Measurements from ENCODE around the gene TRPV4. TPM values are rescaled to one million over a fixed set of nuclear protein-coding genes. Genes with fewer than 3 reads are reported as not detected.

TRPV4 gene
- polyA plus RNA-seq, 1 of the 3 experiments (the other 2 are of a cell fraction): 5.2 TPM

DNA sequence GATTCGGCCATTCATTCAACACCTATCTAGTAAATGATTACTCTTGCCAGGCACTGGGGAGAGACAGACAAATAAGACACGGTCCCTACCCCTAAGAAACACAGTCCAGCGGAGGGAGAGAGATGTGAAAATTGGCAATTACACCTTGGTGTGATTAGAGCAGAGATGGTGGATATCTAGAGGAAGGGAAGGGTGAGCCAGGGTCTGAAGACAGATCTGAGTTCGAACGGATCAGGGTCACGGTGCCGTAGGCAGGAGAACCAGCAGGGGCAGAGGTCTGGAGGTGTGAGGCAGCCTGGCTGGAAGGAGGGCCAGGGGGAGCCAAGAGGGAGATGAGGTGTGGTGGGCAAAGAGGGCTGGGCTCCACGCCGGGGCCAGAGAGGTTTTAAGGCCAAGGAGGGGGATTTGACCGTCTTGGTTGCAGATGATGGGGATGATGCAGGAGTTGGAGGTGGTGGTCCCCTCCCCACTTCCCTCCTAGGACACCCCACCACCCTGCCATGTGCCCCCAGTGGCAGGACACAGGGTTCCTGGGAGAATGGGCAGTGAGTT, 92.4 kb downstream of the TRPV4 start:
- Histone ChIP-seq H3K27ac (ENCODE audit: low read depth in 2 of 2, low read length in 1 of 2) (peak overlapping the region in 1 of 2 experiments; percentile 53; a peak in 2 of 4 replicates), H3K27me3 (ENCODE audit: insufficient read depth) (no peaks in the 10 kb centered on the region), H3K4me2 (no peak overlapping the region), H3K36me3 (replicated peaks in 1 of 2; ENCODE audit: control insufficient read depth in 1 of 2, insufficient read depth in 2 of 2, low read length in 1 of 2) (no peaks in the 10 kb centered on the region), H3F3A (replicated peaks; ENCODE audit: insufficient read depth) (no peaks in the 10 kb centered on the region), H3K9me2 (no peaks in the 10 kb centered on the region), H3K9ac (no peak overlapping the region), H3K4me1 (ENCODE audit: control insufficient read depth in 1 of 2, insufficient read depth in 2 of 2, low read depth in 1 of 2, low read length in 1 of 2) (peaks cover 0 to 97% of the 10 kb centered on the region in 2 experiments; a peak in 2 of 4 replicates), H3K4me3 (ENCODE audit: low read depth in 2 of 2, low read length in 1 of 2) (no peak overlapping the region), H2AFZ (ENCODE audit: low read depth) (no peak overlapping the region), H3K9me3 (no peaks in the 10 kb centered on the region), H4K20me1 (ENCODE audit: insufficient read depth) (0 out of 2 replicates have a peak, but pooled peaks cover 4% of the 10 kb centered on the region), H3K79me2 (ENCODE audit: insufficient read depth) (no peaks in the 10 kb centered on the region)
- TF ChIP-seq MEF2A (IDR thresholded peaks at IDR 0.05; ENCODE audit: borderline replicate concordance, low read depth) (no peak), EZH2phosphoT487 (IDR thresholded peaks at IDR 0.05; ENCODE audit: borderline replicate concordance, low read depth) (no peak), TEAD4 (IDR thresholded peaks at IDR 0.05; ENCODE audit: borderline replicate concordance, insufficient read depth) (no peak), SIN3A (IDR thresholded peaks at IDR 0.05; ENCODE audit: borderline replicate concordance, low read depth, low read length) (no peak), FOXJ3 (CRISPR knock-in tag; IDR thresholded peaks at IDR 0.05) (no peak), EP300 (IDR thresholded peaks at IDR 0.05; ENCODE audit: borderline replicate concordance in 1 of 2, low read depth in 1 of 2, low read length in 1 of 2) (no peak), SMC3 (IDR thresholded peaks at IDR 0.05; ENCODE audit: low read depth, low read length) (no peak), CHD2 (IDR thresholded peaks at IDR 0.05; ENCODE audit: low read length, partially characterized antibody) (no peak), RFX5 (IDR thresholded peaks at IDR 0.05; ENCODE audit: low read length) (no peak), RXRA (IDR thresholded peaks at IDR 0.05; ENCODE audit: borderline replicate concordance, low read depth) (no peak), ELF1 (IDR thresholded peaks at IDR 0.05) (no peak)
- TF ChIP-seq, protein P1, sequence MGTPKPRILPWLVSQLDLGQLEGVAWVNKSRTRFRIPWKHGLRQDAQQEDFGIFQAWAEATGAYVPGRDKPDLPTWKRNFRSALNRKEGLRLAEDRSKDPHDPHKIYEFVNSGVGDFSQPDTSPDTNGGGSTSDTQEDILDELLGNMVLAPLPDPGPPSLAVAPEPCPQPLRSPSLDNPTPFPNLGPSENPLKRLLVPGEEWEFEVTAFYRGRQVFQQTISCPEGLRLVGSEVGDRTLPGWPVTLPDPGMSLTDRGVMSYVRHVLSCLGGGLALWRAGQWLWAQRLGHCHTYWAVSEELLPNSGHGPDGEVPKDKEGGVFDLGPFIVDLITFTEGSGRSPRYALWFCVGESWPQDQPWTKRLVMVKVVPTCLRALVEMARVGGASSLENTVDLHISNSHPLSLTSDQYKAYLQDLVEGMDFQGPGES (IDR thresholded peaks at IDR 0.05; ENCODE audit: low read depth, low read length): no peak
- TF ChIP-seq, protein P2, sequence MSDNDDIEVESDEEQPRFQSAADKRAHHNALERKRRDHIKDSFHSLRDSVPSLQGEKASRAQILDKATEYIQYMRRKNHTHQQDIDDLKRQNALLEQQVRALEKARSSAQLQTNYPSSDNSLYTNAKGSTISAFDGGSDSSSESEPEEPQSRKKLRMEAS (IDR thresholded peaks at IDR 0.05; ENCODE audit: low read depth): no peak
- DNase-seq: peak; percentile 10
- POLR2A ChIA-PET: interaction anchor here (0.9 to 1.6 kb wide), 2 partner anchors 17 to 21 kb away, joined by 3 to 5 read pairs; no protein-coding TSS in a partner anchor
- CTCF ChIA-PET: interaction anchor here (0.9 to 2.7 kb wide), 15 partner anchors 8 to 217 kb away, joined by 3 to 12 read pairs (median 5); partner anchors contain the start of gene FAM222A
- WGBS (ENCODE audit: low lambda C conversion rate): 81% methylated on average over 10 of the region's 10 CpGs
